B cell (primary cell): ENCODE results near the gene HMGN4.

ENCODE experiments used
- EZH2 ChIP-seq: IDR thresholded peaks from 2 replicates; pipeline ENCODE4 v1.6.1; 2012; ENCODE audit warnings: borderline replicate concordance, low read depth, mild to moderate bottlenecking, moderate library complexity, low read length; ENCODE audit not compliant: insufficient read depth, poor library complexity, severe bottlenecking
- TF ChIP-seq, protein P1 (sequence below): fragments of 200-600 bp; IDR thresholded peaks from one replicate; pipeline ENCODE4 v1.8.0; 2022; ENCODE audit warnings: antibody characterized with exemption, mild to moderate bottlenecking

- TF ChIP-seq EZH2: no peak
- TF ChIP-seq, protein P1, sequence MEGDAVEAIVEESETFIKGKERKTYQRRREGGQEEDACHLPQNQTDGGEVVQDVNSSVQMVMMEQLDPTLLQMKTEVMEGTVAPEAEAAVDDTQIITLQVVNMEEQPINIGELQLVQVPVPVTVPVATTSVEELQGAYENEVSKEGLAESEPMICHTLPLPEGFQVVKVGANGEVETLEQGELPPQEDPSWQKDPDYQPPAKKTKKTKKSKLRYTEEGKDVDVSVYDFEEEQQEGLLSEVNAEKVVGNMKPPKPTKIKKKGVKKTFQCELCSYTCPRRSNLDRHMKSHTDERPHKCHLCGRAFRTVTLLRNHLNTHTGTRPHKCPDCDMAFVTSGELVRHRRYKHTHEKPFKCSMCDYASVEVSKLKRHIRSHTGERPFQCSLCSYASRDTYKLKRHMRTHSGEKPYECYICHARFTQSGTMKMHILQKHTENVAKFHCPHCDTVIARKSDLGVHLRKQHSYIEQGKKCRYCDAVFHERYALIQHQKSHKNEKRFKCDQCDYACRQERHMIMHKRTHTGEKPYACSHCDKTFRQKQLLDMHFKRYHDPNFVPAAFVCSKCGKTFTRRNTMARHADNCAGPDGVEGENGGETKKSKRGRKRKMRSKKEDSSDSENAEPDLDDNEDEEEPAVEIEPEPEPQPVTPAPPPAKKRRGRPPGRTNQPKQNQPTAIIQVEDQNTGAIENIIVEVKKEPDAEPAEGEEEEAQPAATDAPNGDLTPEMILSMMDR: no peak
These were observed 14.0 kb downstream of the HMGN4 start for GRCh38 chr6:26552205-26552604.
